Lower lobe of right lung (tissue), 2 donors: Measurements from ENCODE around the gene MUC15. TPM values are rescaled to one million over a fixed set of nuclear protein-coding genes. Genes with fewer than 3 reads are reported as not detected.
A peak's percentile ranks its signal among the peaks of the same experiment; 100 is the strongest.

Source experiments
- ATAC-seq, 2 donors: fragments of 200-7000 bp; cut with Tn5 transposase; one replicate each; pipeline ENCODE4 v1.9.1; 2020 to 2022; ENCODE audit warnings: mild to moderate bottlenecking in 2 of 2, moderate library complexity in 2 of 2
- DNase-seq: peaks from one replicate; pipeline ENCODE4 v3.0.0-alpha.2; 2020
- H3K27ac ChIP-seq: fragments of 200-600 bp; one replicate; pipeline ENCODE4 v1.8.0; 2022
- H3K27me3 ChIP-seq: fragments of 200-600 bp; one replicate; pipeline ENCODE4 v1.8.0; 2022; ENCODE audit warnings: low read depth
- H3K36me3 ChIP-seq: fragments of 200-600 bp; one replicate; pipeline ENCODE4 v1.8.0; 2022; ENCODE audit warnings: mild to moderate bottlenecking
- H3K4me1 ChIP-seq: fragments of 200-600 bp; one replicate; pipeline ENCODE4 v1.8.0; 2022
- H3K4me3 ChIP-seq: fragments of 200-600 bp; one replicate; pipeline ENCODE4 v1.8.0; 2022; ENCODE audit warnings: mild to moderate bottlenecking
- H3K9me3 ChIP-seq: fragments of 200-600 bp; one replicate; pipeline ENCODE4 v1.8.0; 2022
- intact Hi-C: fragments of 100-400 bp; cut with DNase I; formaldehyde crosslinking; loops from one replicate; pipeline ENCODE4 v1.11.0; 2022
- total RNA-seq: library from RNA; stranded (reverse); fragmentation: NEBNext Ultra II Directional; extraction: Animal tissue kit (Norgen Biotek cat#: 25700); gene quantifications from one replicate; pipeline ENCODE4 v1.2.1, GENCODE V29; 2021
- TF ChIP-seq, protein P1 (sequence below): fragments of 200-600 bp; IDR thresholded peaks from one replicate; pipeline ENCODE4 v1.8.0; 2022; ENCODE audit warnings: antibody characterized with exemption, mild to moderate bottlenecking
- donor health status: DM: no; HTN: yes; CAD: no; lungs with severe emphysema.

MUC15 gene
- total RNA-seq, 1 donor from 2014 or later: 22.6 TPM

DNA sequence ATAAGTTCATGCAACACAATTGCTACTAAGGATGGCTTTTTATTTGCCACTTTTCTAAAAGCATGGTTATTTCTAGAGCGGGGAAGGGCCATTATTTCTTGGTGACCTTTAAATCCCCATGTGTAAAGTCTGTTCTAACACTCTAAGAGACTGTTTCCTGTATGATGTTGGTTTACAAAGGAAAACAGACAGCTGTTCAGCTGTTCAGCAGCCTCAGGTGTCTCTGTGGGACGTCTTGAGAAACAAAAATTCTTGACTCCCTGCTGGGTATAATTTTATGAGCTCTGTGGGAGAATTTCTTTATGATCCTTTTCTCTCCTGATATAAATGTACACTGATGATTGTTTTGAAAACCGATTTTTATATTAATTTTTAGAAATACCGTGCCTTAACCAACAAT is 13.9 kb downstream of the MUC15 start:
- ATAC-seq (no peak), DNase-seq (no peak)
- TF ChIP-seq, protein P1, sequence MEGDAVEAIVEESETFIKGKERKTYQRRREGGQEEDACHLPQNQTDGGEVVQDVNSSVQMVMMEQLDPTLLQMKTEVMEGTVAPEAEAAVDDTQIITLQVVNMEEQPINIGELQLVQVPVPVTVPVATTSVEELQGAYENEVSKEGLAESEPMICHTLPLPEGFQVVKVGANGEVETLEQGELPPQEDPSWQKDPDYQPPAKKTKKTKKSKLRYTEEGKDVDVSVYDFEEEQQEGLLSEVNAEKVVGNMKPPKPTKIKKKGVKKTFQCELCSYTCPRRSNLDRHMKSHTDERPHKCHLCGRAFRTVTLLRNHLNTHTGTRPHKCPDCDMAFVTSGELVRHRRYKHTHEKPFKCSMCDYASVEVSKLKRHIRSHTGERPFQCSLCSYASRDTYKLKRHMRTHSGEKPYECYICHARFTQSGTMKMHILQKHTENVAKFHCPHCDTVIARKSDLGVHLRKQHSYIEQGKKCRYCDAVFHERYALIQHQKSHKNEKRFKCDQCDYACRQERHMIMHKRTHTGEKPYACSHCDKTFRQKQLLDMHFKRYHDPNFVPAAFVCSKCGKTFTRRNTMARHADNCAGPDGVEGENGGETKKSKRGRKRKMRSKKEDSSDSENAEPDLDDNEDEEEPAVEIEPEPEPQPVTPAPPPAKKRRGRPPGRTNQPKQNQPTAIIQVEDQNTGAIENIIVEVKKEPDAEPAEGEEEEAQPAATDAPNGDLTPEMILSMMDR: no peak

GRCh38 chr11:26557666-26558065 is 14.4 kb downstream of the MUC15 start:
- H3K27ac ChIP-seq: no peak overlapping the region
- intact Hi-C loops: no loop called here
- no peaks in the 10 kb centered on the region for H3K27me3 ChIP-seq
- ATAC-seq (no peak), DNase-seq (no peak)
- no peaks in the 10 kb centered on the region for H3K9me3 ChIP-seq
- H3K36me3 ChIP-seq: no peaks in the 10 kb centered on the region
- H3K4me1 ChIP-seq: no peaks in the 10 kb centered on the region
- TF ChIP-seq, protein P1: no peak
- no peak overlapping the region for H3K4me3 ChIP-seq

More for the DNA sequence above, 13.9 kb downstream of the MUC15 start:
- Histone ChIP-seq H3K4me1 (no peaks in the 10 kb centered on the region), H3K27me3 (no peaks in the 10 kb centered on the region), H3K9me3 (no peaks in the 10 kb centered on the region), H3K36me3 (no peaks in the 10 kb centered on the region), H3K4me3 (no peak overlapping the region), H3K27ac (no peak overlapping the region)
- intact Hi-C loops: no loop called here

- no peak overlapping the region for H3K4me3 ChIP-seq
- H3K4me1 ChIP-seq: no peaks in the 10 kb centered on the region
- H3K27ac ChIP-seq: no peak overlapping the region
- TF ChIP-seq, protein P1: no peak
- ATAC-seq: peak; percentile 83 to 89
- intact Hi-C loops: no loop called here
- no peaks in the 10 kb centered on the region for H3K27me3 ChIP-seq
- H3K9me3 ChIP-seq: no peaks in the 10 kb centered on the region
- DNase-seq: no peak
- no peaks in the 10 kb centered on the region for H3K36me3 ChIP-seq
These were observed 15.5 kb downstream of the MUC15 start for GRCh38 chr11:26556582-26556981.

GRCh38 chr11:26554455-26554854 is 17.6 kb downstream of the MUC15 start:
- TF ChIP-seq, protein P1: no peak
- ATAC-seq: no peak
- no peaks in the 10 kb centered on the region for H3K27me3 ChIP-seq

GRCh38 chr11:26553182-26553581 is 18.9 kb downstream of the MUC15 start:
- intact Hi-C loops: no loop called here
- H3K9me3 ChIP-seq: no peaks in the 10 kb centered on the region
- H3K4me3 ChIP-seq: no peak overlapping the region
- no peaks in the 10 kb centered on the region for H3K36me3 ChIP-seq
- TF ChIP-seq, protein P1: no peak
- no peak for DNase-seq
- no peak overlapping the region for H3K27ac ChIP-seq
- no peaks in the 10 kb centered on the region for H3K27me3 ChIP-seq
- no peaks in the 10 kb centered on the region for H3K4me1 ChIP-seq
- ATAC-seq: no peak

More at GRCh38 chr11:26554455-26554854, 17.6 kb downstream of the MUC15 start:
- no peaks in the 10 kb centered on the region for H3K36me3 ChIP-seq
- intact Hi-C loops: no loop called here
- no peak for DNase-seq
- H3K4me3 ChIP-seq: no peak overlapping the region
- no peaks in the 10 kb centered on the region for H3K4me1 ChIP-seq
- no peaks in the 10 kb centered on the region for H3K9me3 ChIP-seq
- no peak overlapping the region for H3K27ac ChIP-seq
